NCI-H128 (cell line): Measurements from ENCODE around the gene SNRPN.
"Not testable (repeated sequence)": the region's sequence is repeated elsewhere in the genome, so short reads cannot be mapped to it uniquely, and the experiment has no call there.

ENCODE experiments used
- DNase-seq: peaks from one replicate; lab custom pipeline; 2025; ENCODE audit not compliant: unreplicated experiment; lab: John Stamatoyannopoulos, UW

The SNRPN gene

GRCh38 chr15:24966364-24967103, 11.7 kb downstream of the SNRPN start:
- no peak for DNase-seq

GRCh38 chr15:24971052-24971451, 16.3 kb downstream of the SNRPN start:
- no peak for DNase-seq

GRCh38 chr15:24971772-24972171, 17.0 kb downstream of the SNRPN start:
- DNase-seq: no peak

GRCh38 chr15:24972707-24973106, 17.9 kb downstream of the SNRPN start:
- DNase-seq: not testable (repeated sequence)

- DNase-seq: no peak
These were observed 22.1 kb downstream of the SNRPN start for GRCh38 chr15:24976932-24977331.

GRCh38 chr15:24977686-24978085, 22.9 kb downstream of the SNRPN start:
- DNase-seq: no peak

GRCh38 chr15:24985224-24985623, 30.4 kb downstream of the SNRPN start:
- no peak for DNase-seq

- DNase-seq: no peak
These were observed 31.9 kb downstream of the SNRPN start for GRCh38 chr15:24986653-24987052.

- DNase-seq: no peak
These were observed 64.6 kb downstream of the SNRPN start for GRCh38 chr15:25019434-25019833.

- no peak for DNase-seq
These were observed 67.4 kb downstream of the SNRPN start for GRCh38 chr15:25022233-25022632.
